Dermis blood vessel endothelial cell (primary cell): ENCODE measurements around the gene HYAL3. TPM values are rescaled to one million over a fixed set of nuclear protein-coding genes. Genes with fewer than 3 reads are reported as not detected.
A peak's percentile ranks its signal among the peaks of the same experiment; 100 is the strongest.
"Not testable (repeated sequence)": the region's sequence is repeated elsewhere in the genome, so short reads cannot be mapped to it uniquely, and the experiment has no call there.

ENCODE experiments used
- DNase-seq: peaks from one replicate; pipeline ENCODE4 v3.0.0; 2010
- total RNA-seq: library from RNA; depleted of rRNA; stranded (reverse); fragments of >200 nt; gene quantifications from 2 replicates; pipeline ENCODE4 v1.2.3, GENCODE V29; 2014

Gene HYAL3
- total RNA-seq, 1 donor from 2014 or later, result 28.1 TPM

DNA sequence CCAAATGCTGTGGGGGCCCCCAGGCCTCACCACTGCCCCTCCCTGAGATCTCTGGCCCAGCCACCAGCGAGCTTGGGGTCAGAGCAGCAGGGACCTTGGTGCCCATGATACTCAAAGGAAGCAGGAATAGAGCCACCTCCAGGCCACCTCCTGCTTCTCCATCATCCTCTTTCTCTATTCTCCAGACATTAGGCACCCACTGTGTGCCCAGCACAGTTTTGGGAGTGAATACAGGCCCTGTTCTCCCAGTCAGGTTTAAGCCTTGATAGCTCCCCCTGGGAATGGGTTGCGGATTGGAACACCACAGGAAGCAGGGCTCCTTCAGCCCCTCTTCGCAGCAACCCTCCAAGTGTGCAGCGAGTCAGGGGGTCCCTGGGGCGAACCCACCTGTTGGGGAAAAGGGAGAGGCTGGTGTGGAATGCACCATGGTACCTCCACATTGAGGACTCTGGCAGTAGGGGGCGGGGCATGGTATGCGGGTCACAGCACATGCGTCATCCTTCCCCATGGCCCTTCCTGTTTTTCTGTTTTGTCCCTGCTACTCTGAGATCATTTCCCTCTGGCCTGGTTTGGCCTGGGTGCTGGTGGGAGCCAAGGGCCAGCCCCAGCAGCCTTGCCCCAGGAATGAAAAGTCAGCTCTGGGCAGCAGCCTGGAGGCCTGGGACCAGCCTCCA lies 44.5 kb downstream of the HYAL3 start:
- peak; percentile 94 for DNase-seq

DNA sequence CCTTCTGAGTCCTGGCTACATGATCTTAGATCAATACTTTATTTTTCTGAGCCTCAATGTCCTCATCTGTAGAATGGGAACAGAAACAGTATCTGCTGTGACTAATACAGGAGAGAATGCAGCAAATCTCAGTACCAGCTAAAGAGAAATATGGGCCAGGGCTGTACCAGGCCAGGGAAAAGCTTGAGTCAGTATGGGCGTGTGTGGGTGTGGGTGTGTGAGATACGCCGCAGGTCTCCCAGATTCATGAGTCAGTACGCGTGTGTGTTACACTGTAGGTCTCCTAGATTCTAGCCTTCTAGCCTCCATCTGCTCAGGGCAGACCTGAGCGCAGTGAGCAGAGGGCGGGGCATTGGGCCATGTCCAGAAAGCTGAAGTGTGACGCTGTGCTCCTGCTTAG lies 48.0 kb downstream of the HYAL3 start:
- peak; percentile 79 for DNase-seq

DNA sequence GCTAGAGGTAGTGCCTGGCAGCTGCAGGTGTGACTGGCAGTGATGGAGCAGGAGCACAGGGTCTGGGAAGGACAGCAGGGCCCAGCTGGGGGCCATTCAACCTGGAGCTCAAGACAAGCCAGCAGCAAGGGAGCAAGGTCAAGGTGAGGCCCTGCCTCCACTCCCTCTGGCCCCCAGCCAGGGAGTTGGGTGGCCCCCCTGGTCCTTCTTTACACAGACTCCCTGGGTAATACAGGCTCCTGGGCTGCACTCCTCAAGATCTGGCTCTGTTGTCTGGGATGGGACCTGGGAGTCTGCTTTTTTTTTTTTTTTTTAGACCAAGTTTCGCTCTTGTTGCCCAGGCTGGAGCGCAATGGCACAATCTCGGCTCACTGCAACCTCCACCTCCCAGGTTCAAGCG lies 48.7 kb downstream of the HYAL3 start:
- no peak for DNase-seq

DNA sequence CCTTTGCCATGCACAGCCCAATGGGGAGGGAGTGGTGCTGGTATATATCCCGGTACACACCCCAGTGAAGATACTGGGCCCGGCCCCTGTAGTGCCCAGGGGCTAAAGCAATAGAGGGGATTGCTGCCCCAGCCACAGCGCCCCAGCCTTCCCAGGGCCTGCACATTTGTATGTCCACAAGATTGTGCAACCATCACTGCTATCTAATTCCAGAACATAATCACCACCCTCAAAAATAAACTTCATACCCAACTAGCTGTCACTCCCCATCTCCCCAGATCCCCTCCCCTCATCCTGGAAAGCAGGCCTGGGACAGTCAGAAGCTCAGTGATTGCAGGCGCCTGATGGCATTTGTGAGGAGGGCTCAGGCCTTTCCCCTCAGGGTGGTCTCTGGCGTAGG lies 49.7 kb downstream of the HYAL3 start:
- DNase-seq, result no peak

DNA sequence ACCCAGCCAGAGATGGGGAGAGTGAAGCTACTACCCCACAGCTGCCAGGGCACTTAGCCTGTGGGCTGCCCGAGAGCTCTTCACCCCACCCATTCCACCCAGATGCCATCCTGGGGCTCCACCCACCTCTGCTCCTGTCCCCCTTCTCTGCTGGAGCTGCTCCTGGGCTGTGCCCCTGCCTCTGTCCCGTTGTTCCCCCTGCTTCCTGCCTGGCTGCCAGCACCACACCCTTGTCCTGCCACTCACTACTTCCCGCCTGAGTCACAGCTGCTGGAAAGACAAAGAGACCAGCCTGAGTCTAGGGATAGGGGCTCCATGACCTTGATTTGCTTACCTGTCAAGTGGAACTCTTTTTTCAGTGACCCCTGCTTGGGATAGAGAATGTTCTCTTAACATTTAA lies 50.8 kb downstream of the HYAL3 start:
- DNase-seq, result peak; percentile 76

DNA sequence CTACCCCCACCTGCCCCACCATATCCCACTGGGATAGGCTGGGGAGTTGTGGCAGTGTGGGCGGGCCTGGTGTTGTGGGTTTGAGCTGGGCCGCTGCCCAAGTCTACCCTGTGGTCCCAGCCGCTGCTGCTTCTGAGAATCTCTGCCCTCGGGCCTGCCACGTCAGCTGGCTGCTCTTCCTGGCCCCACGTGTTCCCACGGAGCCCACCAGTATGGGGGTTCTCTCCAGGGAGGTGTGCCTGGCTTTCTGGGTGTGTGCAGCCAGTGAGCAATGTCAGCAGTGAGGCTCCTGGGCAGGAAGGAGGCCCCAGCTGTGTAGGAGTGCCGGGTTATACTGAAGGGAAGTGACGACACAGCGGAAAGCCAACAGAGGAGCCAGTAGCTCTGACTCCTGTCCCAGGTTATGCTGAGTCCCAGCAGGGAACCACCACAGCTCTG lies 52.7 kb downstream of the HYAL3 start:
- DNase-seq, result peak; percentile 87

DNA sequence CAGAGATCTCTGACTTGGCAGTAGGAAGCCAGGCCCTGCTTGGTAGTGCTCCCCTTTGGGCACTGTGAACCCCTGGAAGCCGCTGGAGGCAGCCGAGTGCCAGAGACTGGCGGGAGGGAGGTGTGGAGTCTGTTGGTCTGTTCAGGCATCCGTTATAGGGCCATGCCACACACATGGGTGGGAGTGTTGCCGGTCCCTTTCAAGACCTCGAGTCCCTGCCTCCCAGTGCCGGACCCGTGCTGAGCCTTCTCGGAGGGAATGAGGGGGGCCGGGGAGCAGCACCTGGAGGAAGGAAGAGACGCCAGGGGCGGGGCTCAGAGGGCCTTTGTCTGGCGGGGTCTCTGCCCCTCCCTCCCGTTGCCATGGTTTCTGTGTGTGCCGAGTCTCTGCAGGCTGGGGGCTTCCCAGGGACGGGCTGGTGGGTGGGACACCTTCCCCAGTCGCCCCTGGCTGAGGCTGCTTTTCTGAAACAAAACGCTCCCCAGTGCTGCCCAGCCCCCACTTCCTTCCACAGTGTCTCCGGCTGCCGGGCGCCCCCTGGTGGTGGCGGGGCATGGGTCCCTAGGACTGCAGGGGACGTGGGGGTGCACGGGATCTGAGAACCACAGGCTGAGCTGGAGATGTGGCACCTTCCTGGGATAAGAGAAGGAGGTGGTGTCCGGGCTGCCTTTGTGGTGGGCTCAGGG lies 53.2 kb downstream of the HYAL3 start:
- peak; percentile 95 for DNase-seq

DNA sequence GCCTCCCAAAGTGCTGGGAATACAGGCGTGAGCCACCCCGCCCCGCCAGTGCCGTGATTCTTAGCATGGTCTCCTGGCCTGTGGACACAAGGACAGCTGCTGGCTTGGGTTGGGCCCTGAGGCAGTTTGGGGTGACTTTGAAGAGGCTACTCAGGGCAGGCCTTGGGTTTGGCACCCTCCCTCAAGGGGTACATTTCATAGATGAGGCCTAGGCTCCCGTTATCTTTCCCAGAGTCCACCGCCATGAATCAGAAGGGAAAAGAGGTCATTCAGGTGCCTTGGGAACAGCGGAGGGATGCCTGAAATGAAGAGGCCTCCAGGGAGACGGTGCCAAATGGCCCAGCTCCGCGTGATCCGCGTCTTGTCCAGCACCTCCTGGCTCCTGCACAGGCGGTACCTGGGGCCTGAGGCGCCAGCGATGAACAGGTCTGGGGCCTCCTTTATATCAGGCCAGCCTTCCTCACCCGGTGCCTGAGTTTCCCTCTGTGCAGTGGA lies 53.9 kb downstream of the HYAL3 start:
- peak; percentile 44 for DNase-seq

DNA sequence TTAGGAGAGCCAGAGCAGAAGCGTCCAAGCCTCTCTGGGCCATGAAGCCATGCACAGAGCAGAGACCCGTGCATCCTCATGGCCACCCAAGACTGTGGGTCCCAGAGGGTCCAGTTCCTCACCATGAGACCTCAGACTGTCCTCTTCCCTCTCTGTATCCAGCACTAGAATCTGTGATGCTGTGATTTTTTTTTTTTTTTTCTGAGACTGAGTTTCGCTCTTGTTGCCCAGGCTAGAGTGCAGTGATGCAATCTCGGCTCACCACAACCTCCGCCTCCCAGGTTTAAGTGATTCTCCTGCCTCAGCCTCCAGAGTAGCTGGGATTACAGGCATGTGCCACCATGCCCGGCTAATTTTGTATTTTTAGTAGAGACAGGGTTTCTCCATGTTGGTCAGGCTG lies 54.4 kb downstream of the HYAL3 start:
- not testable (repeated sequence) for DNase-seq

DNA sequence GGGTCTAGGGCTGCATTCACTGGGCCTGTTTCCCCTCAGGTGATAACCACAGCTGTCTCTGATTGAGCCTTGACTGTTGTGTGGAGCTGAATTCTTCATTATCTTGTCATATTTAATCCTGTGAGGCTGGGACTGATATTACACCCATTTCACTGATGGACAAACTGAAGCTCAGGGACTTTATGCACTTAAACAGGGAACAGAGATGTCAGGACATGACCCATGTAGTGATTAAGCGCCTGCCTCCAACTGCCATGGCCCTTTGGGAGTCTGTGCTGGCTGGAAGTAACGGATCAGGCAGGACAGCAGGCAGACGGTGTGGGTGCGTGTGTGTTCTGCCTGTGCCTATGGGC lies 55.7 kb downstream of the HYAL3 start:
- peak; percentile 41 for DNase-seq

DNA sequence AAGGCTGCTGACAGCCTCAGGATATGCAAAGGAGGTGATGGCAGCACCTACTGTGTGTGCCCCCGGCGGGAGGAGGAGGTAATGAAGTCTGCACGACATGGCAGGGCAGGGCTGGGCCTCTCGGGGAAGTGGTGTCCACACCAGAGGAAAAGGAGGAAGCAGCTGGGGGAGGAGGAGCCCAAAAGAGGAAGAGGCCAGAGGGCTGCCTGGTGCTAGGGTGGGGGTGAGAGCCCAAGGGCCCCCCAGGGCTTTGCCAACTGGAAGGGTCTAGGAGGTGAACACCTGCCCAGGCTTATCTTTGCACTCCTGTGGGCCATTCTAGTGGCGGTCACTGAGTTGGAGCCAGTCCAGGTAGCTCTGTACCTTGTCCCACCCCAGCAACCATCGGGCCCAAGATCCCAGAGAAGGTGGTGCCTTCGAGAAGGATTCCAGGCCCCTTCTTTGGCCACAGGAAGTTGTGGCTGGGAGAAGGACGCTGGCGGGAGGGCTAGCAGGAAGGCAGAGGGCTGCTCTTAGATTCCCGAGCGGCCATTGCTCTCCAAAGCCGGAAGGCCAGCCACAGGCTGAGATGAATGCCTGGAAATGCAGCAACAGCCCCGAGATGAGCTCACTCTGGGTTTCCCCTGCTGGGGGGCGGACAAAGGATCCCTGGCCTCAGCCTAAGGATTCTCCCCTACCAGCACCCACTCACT lies 56.2 kb downstream of the HYAL3 start:
- DNase-seq, result peak; percentile 96

Other genes starting within 250 kb of the HYAL3 start
- 201 and 249 TPM in 2 replicates for gene RBM5, start 210.5 kb downstream of the HYAL3 start, total RNA-seq
- 44.6 and 79.4 TPM in 2 replicates for gene SEMA3F, start 144.1 kb downstream of the HYAL3 start, total RNA-seq
- not detected in 2 replicates for gene GNAT1, start 107.8 kb downstream of the HYAL3 start, total RNA-seq
- gene SLC38A3, start 94.1 kb downstream of the HYAL3 start, total RNA-seq, result not detected in 2 replicates
- 624 and 776 TPM in 2 replicates for gene GNAI2, start 63.2 kb downstream of the HYAL3 start, total RNA-seq
- 0.51 and 1.4 TPM in 2 replicates for gene SEMA3B, start 30.3 kb downstream of the HYAL3 start, total RNA-seq
- not detected in 2 replicates for gene LSMEM2, start 20.3 kb downstream of the HYAL3 start, total RNA-seq
- gene IFRD2, start 7.0 kb downstream of the HYAL3 start, total RNA-seq, result 92.2 and 113 TPM in 2 replicates
- 4.9 and 7.3 TPM in 2 replicates for gene NAA80, start within 50 bp of the HYAL3 start, total RNA-seq
- gene HYAL1, start 4.2 kb upstream of the HYAL3 start, total RNA-seq, result 11.4 and 30.6 TPM in 2 replicates
- gene HYAL2, start 23.3 kb upstream of the HYAL3 start, total RNA-seq, result 600 and 601 TPM in 2 replicates
- 19.7 and 20.8 TPM in 2 replicates for gene TUSC2, start 28.8 kb upstream of the HYAL3 start, total RNA-seq
- 21.7 and 28.8 TPM in 2 replicates for gene RASSF1, start 41.4 kb upstream of the HYAL3 start, total RNA-seq
- gene ZMYND10, start 46.3 kb upstream of the HYAL3 start, total RNA-seq, result 0.05 TPM in 1 of 2 replicates, not detected in the other
- gene NPRL2, start 51.4 kb upstream of the HYAL3 start, total RNA-seq, result 14.0 and 16.8 TPM in 2 replicates
- 26.2 and 30.0 TPM in 2 replicates for gene CYB561D2, start 51.5 kb upstream of the HYAL3 start, total RNA-seq
- gene TMEM115, start 60.1 kb upstream of the HYAL3 start, total RNA-seq, result 60.3 and 61.6 TPM in 2 replicates
- not detected in 2 replicates for gene CACNA2D2, start 204.2 kb upstream of the HYAL3 start, total RNA-seq